Glutamatergic neuron (in vitro differentiated cells): Measurements from ENCODE around the gene CCDC191. TPM values are rescaled to one million over a fixed set of nuclear protein-coding genes. Genes with fewer than 3 reads are reported as not detected.

Experiments
- DNase-seq: peaks from one replicate; pipeline ENCODE4 v3.0.0; 2022
- H3K27ac Mint-ChIP-seq: one replicate; pipeline ENCODE4 v1.8.0; 2020; ENCODE audit warnings: mild to moderate bottlenecking, mixed read lengths, inconsistent platforms; ENCODE audit not compliant: unreplicated experiment
- H3K27me3 Mint-ChIP-seq: one replicate; pipeline ENCODE4 v1.8.0; 2020; ENCODE audit warnings: mild to moderate bottlenecking, moderate library complexity, mixed read lengths, inconsistent platforms; ENCODE audit not compliant: unreplicated experiment
- H3K36me3 Mint-ChIP-seq: one replicate; pipeline ENCODE4 v1.8.0; 2020; ENCODE audit warnings: mild to moderate bottlenecking, mixed read lengths, inconsistent platforms; ENCODE audit not compliant: unreplicated experiment
- H3K4me1 Mint-ChIP-seq: one replicate; pipeline ENCODE4 v1.8.0; 2020; ENCODE audit warnings: mild to moderate bottlenecking, low read depth, mixed read lengths, inconsistent platforms; ENCODE audit not compliant: unreplicated experiment
- H3K4me3 Mint-ChIP-seq: one replicate; pipeline ENCODE4 v1.8.0; 2020; ENCODE audit warnings: mild to moderate bottlenecking, mixed read lengths, inconsistent platforms; ENCODE audit not compliant: unreplicated experiment
- H3K9me3 Mint-ChIP-seq: one replicate; pipeline ENCODE4 v1.8.0; 2020; ENCODE audit warnings: mild to moderate bottlenecking, moderate library complexity, mixed read lengths, inconsistent platforms; ENCODE audit not compliant: unreplicated experiment
- CTCF ChIP-seq: fragments of 200-600 bp; sonication (generic); IDR thresholded peaks from one replicate; pipeline ENCODE4 v1.5.0; 2021; ENCODE audit not compliant: partially characterized antibody, unreplicated experiment
- total RNA-seq: library from RNA; stranded (reverse); fragmentation: NEBNext Ultra II Directional; extraction: Animal tissue kit (Norgen Biotek cat#: 25700); gene quantifications from one replicate; pipeline ENCODE4 v1.2.1, GENCODE V29; 2021; ENCODE audit not compliant: unreplicated experiment

The CCDC191 gene
- total RNA-seq, 1 donor from 2014 or later, result 3.8 TPM

DNA sequence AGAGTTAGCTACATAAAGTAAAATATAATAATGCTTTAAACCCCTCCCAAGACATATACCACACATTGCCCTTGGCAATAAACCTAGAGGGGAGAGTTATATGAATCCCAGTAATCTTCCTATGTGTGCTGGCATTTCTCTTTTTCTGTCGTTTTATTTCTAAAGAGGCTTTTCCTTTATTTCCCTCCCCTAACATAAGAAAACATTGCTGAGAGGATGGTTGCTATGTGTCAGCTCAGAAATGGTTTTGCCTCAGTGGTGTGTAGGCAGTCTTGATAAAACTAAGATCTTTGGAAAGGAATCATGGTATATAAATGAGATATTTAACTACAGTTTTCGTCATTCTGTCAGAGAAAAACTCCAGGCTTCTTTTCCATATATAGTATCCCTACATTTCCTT, 30.0 kb downstream of the CCDC191 start:
- H3K27ac Mint-ChIP-seq, result no peak overlapping the region
- H3K4me1 Mint-ChIP-seq, result no peaks in the 10 kb centered on the region
- no peak for DNase-seq
- no peak overlapping the region for H3K4me3 Mint-ChIP-seq
- no peaks in the 10 kb centered on the region for H3K9me3 Mint-ChIP-seq
- H3K27me3 Mint-ChIP-seq, result no peaks in the 10 kb centered on the region
- no peak for TF ChIP-seq CTCF
- no peaks in the 10 kb centered on the region for H3K36me3 Mint-ChIP-seq

DNA sequence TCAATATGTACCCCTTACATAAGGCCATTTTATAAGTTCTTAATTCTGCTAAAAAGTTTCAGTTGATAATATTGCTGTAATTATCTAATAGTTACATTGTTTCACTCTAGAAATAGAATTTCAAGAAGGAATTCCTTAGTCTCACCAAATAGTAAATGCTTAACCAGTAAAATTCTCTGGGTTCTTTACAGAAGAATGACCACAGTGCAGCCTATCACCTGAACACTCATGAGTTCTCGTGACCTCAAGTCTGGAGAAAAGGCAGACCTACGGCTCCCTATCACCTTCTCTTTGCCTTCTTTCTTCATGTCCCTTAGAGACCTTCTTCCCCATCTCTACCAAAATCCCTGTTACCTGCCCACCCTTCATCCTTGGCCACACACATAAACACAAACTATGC, 30.9 kb downstream of the CCDC191 start:
- no peaks in the 10 kb centered on the region for H3K4me1 Mint-ChIP-seq
- no peaks in the 10 kb centered on the region for H3K9me3 Mint-ChIP-seq
- no peak overlapping the region for H3K27ac Mint-ChIP-seq
- no peak overlapping the region for H3K4me3 Mint-ChIP-seq
- DNase-seq, result no peak
- H3K27me3 Mint-ChIP-seq, result no peaks in the 10 kb centered on the region
- no peaks in the 10 kb centered on the region for H3K36me3 Mint-ChIP-seq
- no peak for TF ChIP-seq CTCF

GRCh38 chr3:114022145-114022802, 34.1 kb downstream of the CCDC191 start:
- no peak for DNase-seq
- H3K27me3 Mint-ChIP-seq, result no peaks in the 10 kb centered on the region
- no peak overlapping the region for H3K27ac Mint-ChIP-seq
- no peaks in the 10 kb centered on the region for H3K4me1 Mint-ChIP-seq
- no peaks in the 10 kb centered on the region for H3K36me3 Mint-ChIP-seq
- H3K4me3 Mint-ChIP-seq, result no peak overlapping the region
- no peaks in the 10 kb centered on the region for H3K9me3 Mint-ChIP-seq
- no peak for TF ChIP-seq CTCF

DNA sequence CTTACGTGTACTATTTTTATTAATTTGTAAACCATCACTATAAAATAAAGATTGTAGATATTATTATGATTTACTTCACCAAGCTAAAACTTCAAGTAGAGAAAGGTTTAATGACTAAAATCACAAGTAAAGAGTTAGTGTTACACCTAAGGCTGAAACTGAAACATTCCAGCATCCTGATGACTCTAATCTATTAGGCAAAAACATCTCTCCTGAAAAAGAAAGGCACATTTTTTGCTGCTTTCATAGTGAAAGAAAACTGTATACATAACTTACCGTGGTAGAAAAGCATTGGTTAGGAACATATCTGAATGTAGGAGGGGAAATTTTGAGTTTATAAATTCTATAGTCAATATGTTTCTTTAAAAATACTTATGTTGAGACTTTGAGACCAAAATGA, 35.4 kb downstream of the CCDC191 start:
- no peak for TF ChIP-seq CTCF
- no peak for DNase-seq
- H3K36me3 Mint-ChIP-seq, result no peaks in the 10 kb centered on the region
- no peaks in the 10 kb centered on the region for H3K27me3 Mint-ChIP-seq
- no peaks in the 10 kb centered on the region for H3K9me3 Mint-ChIP-seq
- no peak overlapping the region for H3K4me3 Mint-ChIP-seq
- no peaks in the 10 kb centered on the region for H3K4me1 Mint-ChIP-seq
- H3K27ac Mint-ChIP-seq, result no peak overlapping the region

DNA sequence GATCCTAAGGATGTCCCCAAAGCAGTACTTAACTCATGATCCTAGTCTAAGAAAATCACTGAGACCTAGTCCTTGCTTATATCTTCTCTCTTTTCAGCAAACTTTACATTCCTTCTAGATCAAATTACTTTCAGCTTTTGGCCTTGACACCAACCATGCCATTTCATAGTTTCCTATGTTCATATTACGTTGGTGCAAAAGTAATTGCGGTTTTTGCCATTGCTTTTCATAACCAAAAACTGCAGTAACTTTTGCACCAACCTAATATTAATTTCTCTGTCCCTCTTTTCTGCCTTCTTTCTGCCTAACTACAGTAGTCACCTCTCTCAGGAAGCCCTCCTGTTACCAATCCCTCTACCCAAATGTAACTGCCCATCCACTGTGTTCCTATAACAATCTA, 36.8 kb downstream of the CCDC191 start:
- Mint-ChIP-seq H3K27ac (no peak overlapping the region), H3K4me3 (no peak overlapping the region), H3K4me1 (peaks cover under 1% of the 10 kb centered on the region), H3K36me3 (no peaks in the 10 kb centered on the region), H3K27me3 (no peaks in the 10 kb centered on the region), H3K9me3 (no peaks in the 10 kb centered on the region)
- no peak for DNase-seq
- TF ChIP-seq CTCF, result no peak
